Measurements from ENCODE around the gene TUBB2B. TPM values are rescaled to one million over a fixed set of nuclear protein-coding genes. Genes with fewer than 3 reads are reported as not detected.

Gene TUBB2B
- total and polyA plus RNA-seq, 10 donors: 0.39 to 2.2 (median 1.0) TPM; not detected in 1

GRCh38 chr6:3226042-3226441, 1.4 kb downstream of the TUBB2B start:
- intact Hi-C loops (cut with DNase I; ENCODE audit: low total_unique reads): no loop called here

GRCh38 chr6:3222506-3223038, 4.9 kb downstream of the TUBB2B start:
- intact Hi-C loops (cut with DNase I; ENCODE audit: low total_unique reads): no loop called here
- Histone ChIP-seq H3K36me3 (no peaks in the 10 kb centered on the region), H3K27me3 (replicated peaks in 1 of 7) (peaks cover 7 to 56% (median 19%) of the 10 kb centered on the region in 7 donors), H3K4me1 (peaks cover 10 to 13% (median 12%) of the 10 kb centered on the region in 6 donors), H3K27ac (no peak overlapping the region), H3K9me3 (no peaks in the 10 kb centered on the region), H3K4me3 (no peak overlapping the region)
- TF ChIP-seq CTCF (IDR thresholded peaks at IDR 0.05 in 8 of 11, conservative IDR thresholded peaks at IDR 0.05 in 3 of 11): no peak
- TF ChIP-seq POLR2A (IDR thresholded peaks at IDR 0.05): no peak
- TF ChIP-seq POLR2AphosphoS5 (IDR thresholded peaks at IDR 0.05): no peak
- DNase-seq: no peak
- 83 to 94% (median 91%) methylated on average over 4 of the region's 4 CpGs for WGBS, 5 donors

More at GRCh38 chr6:3226042-3226441, 1.4 kb downstream of the TUBB2B start:
- no peak for DNase-seq
- TF ChIP-seq POLR2AphosphoS5 (IDR thresholded peaks at IDR 0.05) (no peak), POLR2A (IDR thresholded peaks at IDR 0.05) (no peak), CTCF (IDR thresholded peaks at IDR 0.05 in 8 of 11, conservative IDR thresholded peaks at IDR 0.05 in 3 of 11) (no peak)
- peaks cover 20 to 58% (median 52%) of the 10 kb centered on the region in 7 donors for H3K27me3 ChIP-seq (replicated peaks in 1 of 7)
- H3K36me3 ChIP-seq: no peaks in the 10 kb centered on the region
- no peak overlapping the region for H3K27ac ChIP-seq
- H3K4me1 ChIP-seq: peaks cover 30 to 48% (median 40%) of the 10 kb centered on the region in 6 donors
- no peaks in the 10 kb centered on the region for H3K9me3 ChIP-seq
- H3K4me3 ChIP-seq: no peak overlapping the region
- 84 to 95% (median 91%) methylated on average over 7 to 10 of the region's 10 CpGs for WGBS, 5 donors

GRCh38 chr6:3221578-3221977, 5.9 kb downstream of the TUBB2B start:
- Histone ChIP-seq H3K9me3 (no peaks in the 10 kb centered on the region), H3K4me1 (peaks cover 0 to 3% (median 2%) of the 10 kb centered on the region in 6 donors), H3K36me3 (no peaks in the 10 kb centered on the region), H3K4me3 (no peak overlapping the region), H3K27me3 (replicated peaks in 1 of 7) (peaks cover 0 to 55% (median 10%) of the 10 kb centered on the region in 7 donors), H3K27ac (no peak overlapping the region)
- no peak for DNase-seq
- intact Hi-C loops (cut with DNase I; ENCODE audit: low total_unique reads): no loop called here
- whole genome bisulfite sequencing, 5 donors: 79 to 97% (median 91%) methylated on average over 4 of the region's 4 CpGs
- TF ChIP-seq POLR2A (IDR thresholded peaks at IDR 0.05): no peak
- no peak for TF ChIP-seq CTCF (IDR thresholded peaks at IDR 0.05 in 8 of 11, conservative IDR thresholded peaks at IDR 0.05 in 3 of 11)
- no peak for TF ChIP-seq POLR2AphosphoS5 (IDR thresholded peaks at IDR 0.05)

GRCh38 chr6:3220366-3220765, 7.1 kb downstream of the TUBB2B start:
- TF ChIP-seq POLR2A (IDR thresholded peaks at IDR 0.05): no peak
- TF ChIP-seq CTCF (IDR thresholded peaks at IDR 0.05 in 8 of 11, conservative IDR thresholded peaks at IDR 0.05 in 3 of 11): no peak
- no peak for TF ChIP-seq POLR2AphosphoS5 (IDR thresholded peaks at IDR 0.05)
- Histone ChIP-seq H3K36me3 (no peaks in the 10 kb centered on the region), H3K9me3 (no peaks in the 10 kb centered on the region), H3K27ac (no peak overlapping the region), H3K4me1 (no peaks in the 10 kb centered on the region), H3K27me3 (replicated peaks in 1 of 7) (peaks cover 0 to 57% (median 0%) of the 10 kb centered on the region in 7 donors), H3K4me3 (no peak overlapping the region)
- intact Hi-C loops (cut with DNase I; ENCODE audit: low total_unique reads): no loop called here
- DNase-seq: no peak
- 84 to 96% (median 88%) methylated on average over 2 of the region's 2 CpGs for WGBS, 5 donors

Measured in spleen (tissue), 11 donors.